ENCODE data around the gene ZBTB16.

ZBTB16 gene

DNA sequence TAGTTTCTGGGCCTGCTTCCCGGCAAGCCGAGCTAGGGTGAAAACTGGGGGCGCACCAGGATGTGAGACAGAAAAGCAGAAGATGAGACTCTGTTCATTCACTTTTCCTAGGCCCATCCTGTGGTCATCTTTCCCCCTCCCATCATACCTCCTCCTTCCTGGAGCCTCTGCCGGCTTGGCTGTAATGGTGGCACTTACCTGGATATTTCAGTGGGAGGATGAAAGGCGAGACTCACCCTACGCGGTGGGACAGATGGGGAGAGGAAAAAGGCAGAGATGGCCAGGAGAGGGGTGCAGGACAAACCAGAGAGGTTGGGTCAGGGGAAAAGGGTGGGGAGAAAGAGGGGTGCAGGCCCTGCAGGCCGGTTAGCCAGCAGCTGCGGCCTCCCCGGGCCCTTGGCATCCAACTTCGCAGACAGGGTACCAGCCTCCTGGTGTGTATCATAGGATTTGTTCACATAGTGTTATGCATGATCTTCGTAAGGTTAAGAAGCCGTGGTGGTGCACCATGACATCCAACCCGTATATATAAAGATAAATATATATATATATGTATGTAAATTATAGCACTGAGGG, 195.1 kb downstream of the ZBTB16 start:
- no peaks in the 10 kb centered on the region for H3K79me2 ChIP-seq (ENCODE audit: insufficient read depth, low read length)
- H3K9ac ChIP-seq (ENCODE audit: low read depth, low read length) = no peak overlapping the region
- no peaks in the 10 kb centered on the region for H3K27me3 ChIP-seq (ENCODE audit: insufficient read depth, low read length, poor library complexity)
- no peak overlapping the region for H3K4me3 ChIP-seq (ENCODE audit: low read depth in 1 of 2, low read length in 2 of 2)
- H2AFZ ChIP-seq (ENCODE audit: low read depth, low read length) = no peak overlapping the region
- H3K27ac ChIP-seq (ENCODE audit: low read length) = no peak overlapping the region
- no peaks in the 10 kb centered on the region for H3K4me1 ChIP-seq (ENCODE audit: insufficient read depth, low read length)
- ATAC-seq (ENCODE audit: insufficient read depth, low read depth) (no peak), DNase-seq (no peak)
- H3K36me3 ChIP-seq (ENCODE audit: insufficient read depth, low read length) = no peaks in the 10 kb centered on the region
- TF ChIP-seq, protein P1, sequence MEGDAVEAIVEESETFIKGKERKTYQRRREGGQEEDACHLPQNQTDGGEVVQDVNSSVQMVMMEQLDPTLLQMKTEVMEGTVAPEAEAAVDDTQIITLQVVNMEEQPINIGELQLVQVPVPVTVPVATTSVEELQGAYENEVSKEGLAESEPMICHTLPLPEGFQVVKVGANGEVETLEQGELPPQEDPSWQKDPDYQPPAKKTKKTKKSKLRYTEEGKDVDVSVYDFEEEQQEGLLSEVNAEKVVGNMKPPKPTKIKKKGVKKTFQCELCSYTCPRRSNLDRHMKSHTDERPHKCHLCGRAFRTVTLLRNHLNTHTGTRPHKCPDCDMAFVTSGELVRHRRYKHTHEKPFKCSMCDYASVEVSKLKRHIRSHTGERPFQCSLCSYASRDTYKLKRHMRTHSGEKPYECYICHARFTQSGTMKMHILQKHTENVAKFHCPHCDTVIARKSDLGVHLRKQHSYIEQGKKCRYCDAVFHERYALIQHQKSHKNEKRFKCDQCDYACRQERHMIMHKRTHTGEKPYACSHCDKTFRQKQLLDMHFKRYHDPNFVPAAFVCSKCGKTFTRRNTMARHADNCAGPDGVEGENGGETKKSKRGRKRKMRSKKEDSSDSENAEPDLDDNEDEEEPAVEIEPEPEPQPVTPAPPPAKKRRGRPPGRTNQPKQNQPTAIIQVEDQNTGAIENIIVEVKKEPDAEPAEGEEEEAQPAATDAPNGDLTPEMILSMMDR (IDR thresholded peaks at IDR 0.05; ENCODE audit: borderline replicate concordance, extremely low read depth, low read length, poor library complexity, severe bottlenecking) = no peak
- no peak for TF ChIP-seq EZH2 (IDR thresholded peaks at IDR 0.05; ENCODE audit: borderline replicate concordance, low read depth, low read length, severe bottlenecking)
- no peak overlapping the region for H3K4me2 ChIP-seq (ENCODE audit: insufficient read depth, low read length)
- 0 out of 2 replicates have a peak, but pooled peaks cover 4% of the 10 kb centered on the region for H4K20me1 ChIP-seq (ENCODE audit: insufficient read depth, low read length)
- H3K9me3 ChIP-seq (ENCODE audit: insufficient read depth, low read length, severe bottlenecking) = no peaks in the 10 kb centered on the region

DNA sequence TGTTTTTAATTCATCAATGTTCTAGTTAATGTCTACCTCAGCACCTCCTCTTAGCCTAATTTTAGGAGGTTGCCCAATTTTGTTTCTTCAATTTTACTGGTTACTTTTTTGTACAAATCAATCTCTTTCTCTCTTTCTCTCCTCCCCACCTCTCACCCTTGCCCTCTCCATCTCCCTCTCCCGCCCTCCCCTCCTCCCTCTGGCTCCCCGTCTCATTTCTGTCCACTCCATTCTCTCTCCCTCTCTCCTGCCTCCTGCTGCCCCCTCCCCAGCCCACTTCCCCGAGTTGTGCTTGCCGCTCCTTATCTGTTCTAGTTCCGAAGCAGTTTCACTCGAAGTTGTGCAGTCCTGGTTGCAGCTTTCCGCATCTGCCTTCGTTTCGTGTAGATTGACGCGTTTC, 195.8 kb downstream of the ZBTB16 start:
- no peak for TF ChIP-seq EZH2 (IDR thresholded peaks at IDR 0.05; ENCODE audit: borderline replicate concordance, low read depth, low read length, severe bottlenecking)
- TF ChIP-seq, protein P1 (IDR thresholded peaks at IDR 0.05; ENCODE audit: borderline replicate concordance, extremely low read depth, low read length, poor library complexity, severe bottlenecking) = no peak
- 0 out of 2 replicates have a peak, but pooled peaks cover 4% of the 10 kb centered on the region for H4K20me1 ChIP-seq (ENCODE audit: insufficient read depth, low read length)
- H3K27me3 ChIP-seq (ENCODE audit: insufficient read depth, low read length, poor library complexity) = no peaks in the 10 kb centered on the region
- H3K36me3 ChIP-seq (ENCODE audit: insufficient read depth, low read length) = no peaks in the 10 kb centered on the region
- H3K79me2 ChIP-seq (ENCODE audit: insufficient read depth, low read length) = no peaks in the 10 kb centered on the region
- H3K27ac ChIP-seq (ENCODE audit: low read length) = no peak overlapping the region
- no peak overlapping the region for H3K9ac ChIP-seq (ENCODE audit: low read depth, low read length)
- no peak for ATAC-seq (ENCODE audit: insufficient read depth, low read depth)
- H3K4me2 ChIP-seq (ENCODE audit: insufficient read depth, low read length) = no peak overlapping the region
- no peaks in the 10 kb centered on the region for H3K4me1 ChIP-seq (ENCODE audit: insufficient read depth, low read length)
- H3K9me3 ChIP-seq (ENCODE audit: insufficient read depth, low read length, severe bottlenecking) = no peaks in the 10 kb centered on the region
- no peak for DNase-seq
- no peak overlapping the region for H3K4me3 ChIP-seq (ENCODE audit: low read depth in 1 of 2, low read length in 2 of 2)
- H2AFZ ChIP-seq (ENCODE audit: low read depth, low read length) = no peak overlapping the region

DNA sequence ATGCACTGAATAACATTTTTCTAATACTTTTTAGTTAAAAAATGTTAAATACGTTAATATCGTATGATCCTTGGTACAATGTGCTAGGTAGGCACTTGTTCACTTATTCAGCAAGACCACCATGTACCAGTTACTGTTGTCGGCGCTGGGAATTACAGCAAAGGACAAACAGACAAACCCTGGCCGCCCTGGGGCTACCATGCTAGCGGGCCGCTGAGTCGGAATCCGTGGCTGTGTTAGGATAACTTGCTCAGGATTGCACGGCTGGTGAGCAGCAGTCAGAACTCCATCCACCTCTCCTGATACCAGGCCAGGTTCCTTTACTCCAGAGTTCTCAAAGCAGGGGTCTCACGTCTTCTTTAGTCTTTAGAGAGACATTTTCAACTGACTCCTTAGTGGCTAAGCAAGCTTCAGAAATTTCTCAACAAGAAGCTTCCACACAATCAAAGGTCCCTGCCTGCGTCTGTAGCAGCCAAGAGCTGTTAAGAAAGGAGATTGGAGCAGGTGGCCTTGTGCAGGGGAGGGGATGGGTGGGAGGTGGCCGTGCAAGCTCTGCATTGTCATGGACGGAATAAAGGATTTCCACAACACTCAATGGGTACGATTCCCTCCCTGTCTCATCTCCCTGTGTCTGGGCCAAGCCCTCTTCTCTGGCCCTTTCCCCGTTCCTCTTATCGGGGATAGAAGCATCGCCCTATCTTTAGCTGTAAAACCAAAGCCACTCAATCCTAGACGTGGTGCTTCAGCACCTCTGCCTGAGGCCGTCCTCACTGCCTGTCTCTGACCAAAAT, 196.9 kb downstream of the ZBTB16 start:
- Histone ChIP-seq H3K79me2 (ENCODE audit: insufficient read depth, low read length) (no peaks in the 10 kb centered on the region), H3K27ac (ENCODE audit: low read length) (no peak overlapping the region), H3K4me3 (ENCODE audit: low read depth in 1 of 2, low read length in 2 of 2) (no peak overlapping the region), H3K4me1 (ENCODE audit: insufficient read depth, low read length) (no peaks in the 10 kb centered on the region), H3K9ac (ENCODE audit: low read depth, low read length) (no peak overlapping the region), H4K20me1 (ENCODE audit: insufficient read depth, low read length) (peaks cover 10% of the 10 kb centered on the region; the same call in 1 of the 2 replicates), H3K4me2 (ENCODE audit: insufficient read depth, low read length) (no peak overlapping the region), H3K9me3 (ENCODE audit: insufficient read depth, low read length, severe bottlenecking) (no peaks in the 10 kb centered on the region), H2AFZ (ENCODE audit: low read depth, low read length) (no peak overlapping the region), H3K27me3 (ENCODE audit: insufficient read depth, low read length, poor library complexity) (no peaks in the 10 kb centered on the region), H3K36me3 (ENCODE audit: insufficient read depth, low read length) (no peaks in the 10 kb centered on the region)
- TF ChIP-seq, protein P1 (IDR thresholded peaks at IDR 0.05; ENCODE audit: borderline replicate concordance, extremely low read depth, low read length, poor library complexity, severe bottlenecking) = no peak
- no peak for TF ChIP-seq EZH2 (IDR thresholded peaks at IDR 0.05; ENCODE audit: borderline replicate concordance, low read depth, low read length, severe bottlenecking)
- no peak for ATAC-seq (ENCODE audit: insufficient read depth, low read depth)
- DNase-seq = no peak

All from DND-41 (cell line).